ENCODE results near the gene D2HGDH.

D2HGDH gene

GRCh38 chr2:241772063-241772499 is 37.7 kb downstream of the D2HGDH start:
- DNase-seq (ENCODE audit: low spot score), result no peak
- no peak overlapping the region for H3K9ac ChIP-seq (ENCODE audit: low read depth, low read length, poor library complexity)

GRCh38 chr2:241773511-241774418 is 39.3 kb downstream of the D2HGDH start:
- Histone ChIP-seq H2BK120ac (ENCODE audit: low read depth, low read length) (peak overlapping the region; percentile 72), H3K9me3 (replicated peaks in 1 of 2; ENCODE audit: control insufficient read depth in 2 of 2, insufficient read depth in 1 of 2, low read depth in 1 of 2, low read length in 2 of 2) (no peaks in the 10 kb centered on the region), H2AK5ac (ENCODE audit: low read depth, low read length) (peak overlapping the region; percentile 91), H4K8ac (ENCODE audit: low read depth, low read length) (no peak overlapping the region), H2AFZ (ENCODE audit: low read length) (no peak overlapping the region), H3K4ac (ENCODE audit: low read length) (no peak overlapping the region), H3K23ac (ENCODE audit: low read depth, low read length, poor library complexity) (peak overlapping the region; percentile 65), H3K9ac (ENCODE audit: low read depth, low read length, poor library complexity) (peak overlapping the region; percentile 70), H3K36me3 (replicated peaks in 1 of 2; ENCODE audit: control insufficient read depth in 2 of 2, insufficient read depth in 2 of 2, low read length in 2 of 2) (no peaks in the 10 kb centered on the region), H3K4me3 (ENCODE audit: low read length in 2 of 2) (no peak overlapping the region), H3K79me1 (ENCODE audit: low read depth, low read length) (peaks cover 2% of the 10 kb centered on the region), H2BK12ac (ENCODE audit: low read length) (peak overlapping the region; percentile 22), H4K91ac (ENCODE audit: low read depth, low read length, poor library complexity) (no peak overlapping the region), H2BK5ac (ENCODE audit: low read length) (no peak overlapping the region), H2BK15ac (ENCODE audit: low read length) (peak overlapping the region; percentile 98), H3K27ac (replicated peaks; ENCODE audit: low read length) (no peak overlapping the region), H3K14ac (ENCODE audit: low read length) (peak overlapping the region; percentile 56), H3K27me3 (ENCODE audit: control insufficient read depth in 3 of 3, insufficient read depth in 3 of 3, low read depth in 1 of 3, low read length in 3 of 3) (no peaks in the 10 kb centered on the region), H3K18ac (ENCODE audit: low read length) (peak overlapping the region; percentile 87), H3K4me1 (ENCODE audit: control insufficient read depth in 2 of 2, insufficient read depth in 1 of 2, low read depth in 1 of 2, low read length in 2 of 2) (peaks cover 16 to 22% of the 10 kb centered on the region in 2 donors), H3K4me2 (ENCODE audit: insufficient read depth, low read length, poor library complexity, severe bottlenecking) (no peak overlapping the region)
- no CpG with 5 or more reads among the region's 29 CpGs for WGBS, 2 donors (ENCODE audit: extremely low coverage in 2 of 2, insufficient read length in 2 of 2, insufficient replicate concordance in 1 of 2)
- DNase-seq (ENCODE audit: low spot score), result no peak

More at GRCh38 chr2:241772063-241772499, 37.7 kb downstream of the D2HGDH start:
- Histone ChIP-seq H3K4me2 (ENCODE audit: insufficient read depth, low read length, poor library complexity, severe bottlenecking) (no peak overlapping the region), H3K4me3 (ENCODE audit: low read length in 2 of 2) (no peak overlapping the region), H3K4ac (ENCODE audit: low read length) (no peak overlapping the region), H3K36me3 (replicated peaks in 1 of 2; ENCODE audit: control insufficient read depth in 2 of 2, insufficient read depth in 2 of 2, low read length in 2 of 2) (no peaks in the 10 kb centered on the region), H4K91ac (ENCODE audit: low read depth, low read length, poor library complexity) (no peak overlapping the region), H2AFZ (ENCODE audit: low read length) (peak overlapping the region; percentile 65), H2BK12ac (ENCODE audit: low read length) (peak overlapping the region; percentile 46), H3K14ac (ENCODE audit: low read length) (no peak overlapping the region), H2BK120ac (ENCODE audit: low read depth, low read length) (no peak overlapping the region), H3K27me3 (ENCODE audit: control insufficient read depth in 3 of 3, insufficient read depth in 3 of 3, low read depth in 1 of 3, low read length in 3 of 3) (no peaks in the 10 kb centered on the region), H4K8ac (ENCODE audit: low read depth, low read length) (no peak overlapping the region), H3K79me1 (ENCODE audit: low read depth, low read length) (peaks cover 2% of the 10 kb centered on the region), H2BK5ac (ENCODE audit: low read length) (peak overlapping the region; percentile 96), H3K18ac (ENCODE audit: low read length) (peak overlapping the region; percentile 92), H2BK15ac (ENCODE audit: low read length) (no peak overlapping the region), H3K23ac (ENCODE audit: low read depth, low read length, poor library complexity) (no peak overlapping the region), H2AK5ac (ENCODE audit: low read depth, low read length) (peak overlapping the region; percentile 86), H3K9me3 (replicated peaks in 1 of 2; ENCODE audit: control insufficient read depth in 2 of 2, insufficient read depth in 1 of 2, low read depth in 1 of 2, low read length in 2 of 2) (no peaks in the 10 kb centered on the region), H3K27ac (replicated peaks; ENCODE audit: low read length) (peak overlapping the region; percentile 72), H3K4me1 (ENCODE audit: control insufficient read depth in 2 of 2, insufficient read depth in 1 of 2, low read depth in 1 of 2, low read length in 2 of 2) (peaks cover 16 to 22% of the 10 kb centered on the region in 2 donors)
- WGBS, 2 donors (ENCODE audit: extremely low coverage in 2 of 2, insufficient read length in 2 of 2, insufficient replicate concordance in 1 of 2), result no CpG with 5 or more reads among the region's 9 CpGs

GRCh38 chr2:241774419-241775222 is 40.2 kb downstream of the D2HGDH start:
- Histone ChIP-seq H2BK5ac (ENCODE audit: low read length) (peak overlapping the region; percentile 66), H2AK5ac (ENCODE audit: low read depth, low read length) (peak overlapping the region; percentile 91), H3K9ac (ENCODE audit: low read depth, low read length, poor library complexity) (peak overlapping the region; percentile 44), H3K27ac (replicated peaks; ENCODE audit: low read length) (no peak overlapping the region), H3K18ac (ENCODE audit: low read length) (peak overlapping the region; percentile 92), H2BK15ac (ENCODE audit: low read length) (peak overlapping the region; percentile 98), H2AFZ (ENCODE audit: low read length) (no peak overlapping the region), H3K4me3 (ENCODE audit: low read length in 2 of 2) (no peak overlapping the region), H4K91ac (ENCODE audit: low read depth, low read length, poor library complexity) (no peak overlapping the region), H2BK12ac (ENCODE audit: low read length) (no peak overlapping the region), H3K4me2 (ENCODE audit: insufficient read depth, low read length, poor library complexity, severe bottlenecking) (no peak overlapping the region), H4K8ac (ENCODE audit: low read depth, low read length) (no peak overlapping the region), H3K14ac (ENCODE audit: low read length) (peak overlapping the region; percentile 47), H3K9me3 (replicated peaks in 1 of 2; ENCODE audit: control insufficient read depth in 2 of 2, insufficient read depth in 1 of 2, low read depth in 1 of 2, low read length in 2 of 2) (no peaks in the 10 kb centered on the region), H3K4me1 (ENCODE audit: control insufficient read depth in 2 of 2, insufficient read depth in 1 of 2, low read depth in 1 of 2, low read length in 2 of 2) (peaks cover 16 to 22% of the 10 kb centered on the region in 2 donors), H2BK120ac (ENCODE audit: low read depth, low read length) (peak overlapping the region; percentile 72), H3K23ac (ENCODE audit: low read depth, low read length, poor library complexity) (peak overlapping the region; percentile 85), H3K36me3 (replicated peaks in 1 of 2; ENCODE audit: control insufficient read depth in 2 of 2, insufficient read depth in 2 of 2, low read length in 2 of 2) (no peaks in the 10 kb centered on the region), H3K4ac (ENCODE audit: low read length) (peak overlapping the region; percentile 66), H3K27me3 (ENCODE audit: control insufficient read depth in 3 of 3, insufficient read depth in 3 of 3, low read depth in 1 of 3, low read length in 3 of 3) (no peaks in the 10 kb centered on the region), H3K79me1 (ENCODE audit: low read depth, low read length) (peaks cover 2% of the 10 kb centered on the region)
- no CpG with 5 or more reads among the region's 40 CpGs for WGBS, 2 donors (ENCODE audit: extremely low coverage in 2 of 2, insufficient read length in 2 of 2, insufficient replicate concordance in 1 of 2)
- DNase-seq (ENCODE audit: low spot score), result no peak

All from neuronal stem cell (in vitro differentiated cells).